Peyer's patch (tissue), 4 donors: Measurements from ENCODE around the gene DOCK7.

Experiments used
- CTCF ChIP-seq, 6 experiments: fragments of 450-650 bp in 4 of 6; fragments of 200-600 bp in 2 of 6; sonication (generic) in 1 of 6; IDR thresholded peaks; one replicate each; pipeline ENCODE4 v1.5.1; 2017 to 2019; ENCODE audit warnings: antibody characterized with exemption in 6 of 6, mild to moderate bottlenecking in 3 of 6, moderate library complexity in 1 of 6
- POLR2A ChIP-seq, 2 donors: fragments of 450-650 bp; IDR thresholded peaks; one replicate each; pipeline ENCODE4 v1.5.1; 2017; ENCODE audit warnings: antibody characterized with exemption in 2 of 2, mild to moderate bottlenecking in 2 of 2, moderate library complexity in 2 of 2

DNA sequence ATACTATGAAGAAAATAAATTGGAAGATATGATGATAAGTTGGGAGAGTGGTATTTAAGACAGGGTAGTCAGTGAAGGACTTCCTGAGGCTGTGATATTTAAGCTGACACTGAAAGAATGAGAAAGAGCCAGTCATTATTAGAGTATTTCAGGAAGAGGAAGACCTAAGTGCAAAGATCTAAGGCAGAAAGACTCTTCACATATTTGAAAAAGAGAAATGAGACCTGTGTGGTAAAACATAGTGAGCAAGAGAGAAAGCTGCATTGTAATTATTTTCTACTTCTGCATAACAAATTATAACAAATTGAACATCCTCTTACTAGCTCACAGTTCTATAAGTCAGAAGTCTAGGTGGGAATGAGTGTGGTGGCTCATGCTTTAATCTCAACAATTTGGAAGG lies 34.6 kb upstream of the DOCK7 start:
- TF ChIP-seq CTCF (IDR thresholded peaks at IDR 0.05) (no peak), POLR2A (IDR thresholded peaks at IDR 0.05) (no peak)
